Measurements from ENCODE around the gene MYH14.

- TF ChIP-seq, protein P1, sequence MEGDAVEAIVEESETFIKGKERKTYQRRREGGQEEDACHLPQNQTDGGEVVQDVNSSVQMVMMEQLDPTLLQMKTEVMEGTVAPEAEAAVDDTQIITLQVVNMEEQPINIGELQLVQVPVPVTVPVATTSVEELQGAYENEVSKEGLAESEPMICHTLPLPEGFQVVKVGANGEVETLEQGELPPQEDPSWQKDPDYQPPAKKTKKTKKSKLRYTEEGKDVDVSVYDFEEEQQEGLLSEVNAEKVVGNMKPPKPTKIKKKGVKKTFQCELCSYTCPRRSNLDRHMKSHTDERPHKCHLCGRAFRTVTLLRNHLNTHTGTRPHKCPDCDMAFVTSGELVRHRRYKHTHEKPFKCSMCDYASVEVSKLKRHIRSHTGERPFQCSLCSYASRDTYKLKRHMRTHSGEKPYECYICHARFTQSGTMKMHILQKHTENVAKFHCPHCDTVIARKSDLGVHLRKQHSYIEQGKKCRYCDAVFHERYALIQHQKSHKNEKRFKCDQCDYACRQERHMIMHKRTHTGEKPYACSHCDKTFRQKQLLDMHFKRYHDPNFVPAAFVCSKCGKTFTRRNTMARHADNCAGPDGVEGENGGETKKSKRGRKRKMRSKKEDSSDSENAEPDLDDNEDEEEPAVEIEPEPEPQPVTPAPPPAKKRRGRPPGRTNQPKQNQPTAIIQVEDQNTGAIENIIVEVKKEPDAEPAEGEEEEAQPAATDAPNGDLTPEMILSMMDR (IDR thresholded peaks at IDR 0.05), result no peak
- no peak for TF ChIP-seq POLR2AphosphoS5 (IDR thresholded peaks at IDR 0.05)
- no peak for TF ChIP-seq POLR2A (IDR thresholded peaks at IDR 0.05)
These were observed 6.1 kb upstream of the MYH14 start for GRCh38 chr19:50197348-50197747.
